GM21447 (cell line): ENCODE data around the gene NUDT7.
A peak's percentile ranks its signal among the peaks of the same experiment; 100 is the strongest.

Source experiments
- ATAC-seq: cut with Tn5 transposase; IDR thresholded peaks from one replicate; pipeline ENCODE4 v1.9.1; 2021; ENCODE audit not compliant: unreplicated experiment

Gene NUDT7

GRCh38 chr16:77722309-77723107 is at the start of gene NUDT7:
TSS of gene NUDT7 (plus strand) at chr16:77722514. CDS start at chr16:77722583, 69 bp downstream.
- ATAC-seq, result peak; percentile 82

GRCh38 chr16:77674888-77675287 is 47.4 kb upstream of the NUDT7 start:
- no peak for ATAC-seq

GRCh38 chr16:77675464-77676324 is 46.6 kb upstream of the NUDT7 start:
- ATAC-seq, result no peak

GRCh38 chr16:77677129-77677528 is 45.2 kb upstream of the NUDT7 start:
- ATAC-seq, result no peak

GRCh38 chr16:77679391-77679790 is 42.9 kb upstream of the NUDT7 start:
- no peak for ATAC-seq

- ATAC-seq, result no peak
Observed at GRCh38 chr16:77679901-77680300, 42.4 kb upstream of the NUDT7 start.

GRCh38 chr16:77680496-77680895 is 41.8 kb upstream of the NUDT7 start:
- no peak for ATAC-seq

GRCh38 chr16:77682586-77682985 is 39.7 kb upstream of the NUDT7 start:
- no peak for ATAC-seq

- ATAC-seq, result no peak
Observed at GRCh38 chr16:77683397-77684180, 38.7 kb upstream of the NUDT7 start.

GRCh38 chr16:77684181-77684526 is 38.2 kb upstream of the NUDT7 start:
- no peak for ATAC-seq

GRCh38 chr16:77686385-77686784 is 35.9 kb upstream of the NUDT7 start:
- ATAC-seq, result no peak

- no peak for ATAC-seq
Observed at GRCh38 chr16:77689971-77690370, 32.3 kb upstream of the NUDT7 start.

GRCh38 chr16:77690416-77690815 is 31.9 kb upstream of the NUDT7 start:
- no peak for ATAC-seq

GRCh38 chr16:77692612-77693011 is 29.7 kb upstream of the NUDT7 start:
- ATAC-seq, result no peak

- no peak for ATAC-seq
Observed at GRCh38 chr16:77696149-77696548, 26.2 kb upstream of the NUDT7 start.

GRCh38 chr16:77700846-77701245 is 21.5 kb upstream of the NUDT7 start:
- ATAC-seq, result no peak

- ATAC-seq, result no peak
Observed at GRCh38 chr16:77705351-77705750, 17.0 kb upstream of the NUDT7 start.

GRCh38 chr16:77711179-77711578 is 11.1 kb upstream of the NUDT7 start:
- ATAC-seq, result no peak

- no peak for ATAC-seq
Observed at GRCh38 chr16:77711775-77712174, 10.5 kb upstream of the NUDT7 start.

- ATAC-seq, result no peak
Observed at GRCh38 chr16:77715145-77715544, 7.2 kb upstream of the NUDT7 start.

- ATAC-seq, result peak; percentile 22
Observed at GRCh38 chr16:77721752-77722308, 484 bp upstream of the NUDT7 start.
